Measurements from ENCODE around the gene HHATL. TPM values are rescaled to one million over a fixed set of nuclear protein-coding genes. Genes with fewer than 3 reads are reported as not detected.

HHATL gene
- polyA plus RNA-seq, 4 donors = 0.13 to 5.4 (median 1.2) TPM

GRCh38 chr3:42686832-42687650, 15.6 kb downstream of the HHATL start:
- Histone ChIP-seq H3K9me3 (ENCODE audit: control insufficient read depth in 2 of 2, insufficient read depth in 1 of 2, low read depth in 1 of 2, low read length in 1 of 2) (no peaks in the 10 kb centered on the region), H3K4me3 (ENCODE audit: low read depth in 1 of 3, low read length in 3 of 3) (no peak overlapping the region), H3K36me3 (ENCODE audit: control insufficient read depth in 3 of 3, insufficient read depth in 2 of 3, low read depth in 1 of 3, low read length in 3 of 3) (no peaks in the 10 kb centered on the region), H3K27me3 (ENCODE audit: control insufficient read depth in 3 of 3, insufficient read depth in 3 of 3, low read length in 3 of 3) (peaks cover 0 to 39% (median 4%) of the 10 kb centered on the region in 3 donors), H3K4me1 (ENCODE audit: control insufficient read depth in 3 of 3, insufficient read depth in 2 of 3, low read depth in 1 of 3, low read length in 2 of 3) (no peaks in the 10 kb centered on the region), H3K27ac (ENCODE audit: low read depth in 1 of 3, low read length in 2 of 3) (no peak overlapping the region)
- FAIRE-seq (no peak), DNase-seq (no peak)
- WGBS, 3 donors = 84 to 89% (median 86%) methylated on average over 7 of the region's 7 CpGs

GRCh38 chr3:42685891-42686820, 16.4 kb downstream of the HHATL start:
- no peaks in the 10 kb centered on the region for H3K9me3 ChIP-seq (ENCODE audit: control insufficient read depth in 2 of 2, insufficient read depth in 1 of 2, low read depth in 1 of 2, low read length in 1 of 2)
- WGBS, 3 donors = 41 to 48% (median 45%) methylated on average over 75 to 80 of the region's 80 CpGs
- H3K27ac ChIP-seq (ENCODE audit: low read depth in 1 of 3, low read length in 2 of 3) = no peak overlapping the region
- H3K4me3 ChIP-seq (ENCODE audit: low read depth in 1 of 3, low read length in 3 of 3) = no peak overlapping the region
- no peaks in the 10 kb centered on the region for H3K36me3 ChIP-seq (ENCODE audit: control insufficient read depth in 3 of 3, insufficient read depth in 2 of 3, low read depth in 1 of 3, low read length in 3 of 3)
- H3K27me3 ChIP-seq (ENCODE audit: control insufficient read depth in 3 of 3, insufficient read depth in 3 of 3, low read length in 3 of 3) = peaks cover 0 to 36% (median 4%) of the 10 kb centered on the region in 3 donors
- peak in 1 of 2 donors; percentile 24 for DNase-seq
- FAIRE-seq = no peak
- H3K4me1 ChIP-seq (ENCODE audit: control insufficient read depth in 3 of 3, insufficient read depth in 2 of 3, low read depth in 1 of 3, low read length in 2 of 3) = no peaks in the 10 kb centered on the region

- Histone ChIP-seq H3K36me3 (ENCODE audit: control insufficient read depth in 3 of 3, insufficient read depth in 2 of 3, low read depth in 1 of 3, low read length in 3 of 3) (no peaks in the 10 kb centered on the region), H3K4me3 (ENCODE audit: low read depth in 1 of 3, low read length in 3 of 3) (no peak within 1 kb of the TSS), H3K9me3 (ENCODE audit: control insufficient read depth in 2 of 2, insufficient read depth in 1 of 2, low read depth in 1 of 2, low read length in 1 of 2) (no peaks in the 10 kb centered on the region), H3K27me3 (ENCODE audit: control insufficient read depth in 3 of 3, insufficient read depth in 3 of 3, low read length in 3 of 3) (peaks cover 0 to 36% (median 4%) of the 10 kb centered on the region in 3 donors), H3K27ac (ENCODE audit: low read depth in 1 of 3, low read length in 2 of 3) (no peak within 1 kb of the TSS), H3K4me1 (ENCODE audit: control insufficient read depth in 3 of 3, insufficient read depth in 2 of 3, low read depth in 1 of 3, low read length in 2 of 3) (no peaks in the 10 kb centered on the region)
- WGBS, 3 donors = 32 to 53% (median 46%) methylated on average over 33 to 34 of the region's 34 CpGs
- FAIRE-seq (no peak), DNase-seq (no peak)
Measured at GRCh38 chr3:42685363-42685881, 17.2 kb downstream of the HHATL start, which contains the start of gene KLHL40. Gene KLHL40 (plus strand): TSS chr3:42685537. CDS start chr3:42685619, 82 bp downstream.

- peaks cover 0 to 32% (median 4%) of the 10 kb centered on the region in 3 donors for H3K27me3 ChIP-seq (ENCODE audit: control insufficient read depth in 3 of 3, insufficient read depth in 3 of 3, low read length in 3 of 3)
- no peaks in the 10 kb centered on the region for H3K36me3 ChIP-seq (ENCODE audit: control insufficient read depth in 3 of 3, insufficient read depth in 2 of 3, low read depth in 1 of 3, low read length in 3 of 3)
- H3K27ac ChIP-seq (ENCODE audit: low read depth in 1 of 3, low read length in 2 of 3) = no peak overlapping the region
- no peaks in the 10 kb centered on the region for H3K9me3 ChIP-seq (ENCODE audit: control insufficient read depth in 2 of 2, insufficient read depth in 1 of 2, low read depth in 1 of 2, low read length in 1 of 2)
- no peak overlapping the region for H3K4me3 ChIP-seq (ENCODE audit: low read depth in 1 of 3, low read length in 3 of 3)
- WGBS, 3 donors = 81 to 87% (median 84%) methylated on average over 7 of the region's 7 CpGs
- no peak for DNase-seq
- no peak for FAIRE-seq
- no peaks in the 10 kb centered on the region for H3K4me1 ChIP-seq (ENCODE audit: control insufficient read depth in 3 of 3, insufficient read depth in 2 of 3, low read depth in 1 of 3, low read length in 2 of 3)
Measured at GRCh38 chr3:42684632-42685362, 17.8 kb downstream of the HHATL start.

GRCh38 chr3:42683875-42684598, 18.6 kb downstream of the HHATL start:
- 25 to 54% (median 34%) methylated on average over 9 to 10 of the region's 10 CpGs for WGBS, 3 donors

GRCh38 chr3:42682301-42683070, 20.1 kb downstream of the HHATL start:
- Histone ChIP-seq H3K9me3 (ENCODE audit: control insufficient read depth in 2 of 2, insufficient read depth in 1 of 2, low read depth in 1 of 2, low read length in 1 of 2) (peaks cover 0 to 4% of the 10 kb centered on the region in 2 donors), H3K36me3 (ENCODE audit: control insufficient read depth in 3 of 3, insufficient read depth in 2 of 3, low read depth in 1 of 3, low read length in 3 of 3) (no peaks in the 10 kb centered on the region), H3K4me3 (ENCODE audit: low read depth in 1 of 3, low read length in 3 of 3) (no peak overlapping the region), H3K27ac (ENCODE audit: low read depth in 1 of 3, low read length in 2 of 3) (no peak overlapping the region), H3K4me1 (ENCODE audit: control insufficient read depth in 3 of 3, insufficient read depth in 2 of 3, low read depth in 1 of 3, low read length in 2 of 3) (no peaks in the 10 kb centered on the region), H3K27me3 (ENCODE audit: control insufficient read depth in 3 of 3, insufficient read depth in 3 of 3, low read length in 3 of 3) (peaks cover 0 to 30% (median 4%) of the 10 kb centered on the region in 3 donors)
- no peak for FAIRE-seq
- no peak for DNase-seq
- 66 to 74% (median 72%) methylated on average over 12 of the region's 12 CpGs for WGBS, 3 donors

More at GRCh38 chr3:42683875-42684598, 18.6 kb downstream of the HHATL start:
- Histone ChIP-seq H3K36me3 (ENCODE audit: control insufficient read depth in 3 of 3, insufficient read depth in 2 of 3, low read depth in 1 of 3, low read length in 3 of 3) (no peaks in the 10 kb centered on the region), H3K27ac (ENCODE audit: low read depth in 1 of 3, low read length in 2 of 3) (no peak overlapping the region), H3K4me3 (ENCODE audit: low read depth in 1 of 3, low read length in 3 of 3) (no peak overlapping the region), H3K4me1 (ENCODE audit: control insufficient read depth in 3 of 3, insufficient read depth in 2 of 3, low read depth in 1 of 3, low read length in 2 of 3) (no peaks in the 10 kb centered on the region), H3K9me3 (ENCODE audit: control insufficient read depth in 2 of 2, insufficient read depth in 1 of 2, low read depth in 1 of 2, low read length in 1 of 2) (no peaks in the 10 kb centered on the region), H3K27me3 (ENCODE audit: control insufficient read depth in 3 of 3, insufficient read depth in 3 of 3, low read length in 3 of 3) (peaks cover 0 to 30% (median 4%) of the 10 kb centered on the region in 3 donors)
- FAIRE-seq (no peak), DNase-seq (peak; percentile 15 to 69)

GRCh38 chr3:42681361-42682038, 21.1 kb downstream of the HHATL start:
- FAIRE-seq (no peak), DNase-seq (no peak)
- 78 to 83% (median 83%) methylated on average over 10 of the region's 10 CpGs for WGBS, 3 donors
- Histone ChIP-seq H3K27me3 (ENCODE audit: control insufficient read depth in 3 of 3, insufficient read depth in 3 of 3, low read length in 3 of 3) (peaks cover 0 to 22% (median 4%) of the 10 kb centered on the region in 3 donors), H3K27ac (ENCODE audit: low read depth in 1 of 3, low read length in 2 of 3) (no peak overlapping the region), H3K9me3 (ENCODE audit: control insufficient read depth in 2 of 2, insufficient read depth in 1 of 2, low read depth in 1 of 2, low read length in 1 of 2) (peaks cover 0 to 4% of the 10 kb centered on the region in 2 donors), H3K4me1 (ENCODE audit: control insufficient read depth in 3 of 3, insufficient read depth in 2 of 3, low read depth in 1 of 3, low read length in 2 of 3) (no peaks in the 10 kb centered on the region), H3K36me3 (ENCODE audit: control insufficient read depth in 3 of 3, insufficient read depth in 2 of 3, low read depth in 1 of 3, low read length in 3 of 3) (no peaks in the 10 kb centered on the region), H3K4me3 (ENCODE audit: low read depth in 1 of 3, low read length in 3 of 3) (no peak overlapping the region)

Data from small intestine (tissue), 7 donors.